Tibial nerve (tissue), 4 donors: Measurements from ENCODE around the gene OR52I2.

Experiments used
- EP300 ChIP-seq, 2 donors: sonication (generic); formaldehyde crosslinking; IDR thresholded peaks; one replicate each; pipeline ENCODE4 v1.6.1; 2017; ENCODE audit warnings: antibody characterized with exemption in 2 of 2, mild to moderate bottlenecking in 1 of 2
- POLR2A ChIP-seq, 2 donors: fragments of 450-650 bp; IDR thresholded peaks; one replicate each; pipeline ENCODE4 v1.6.1; 2017; ENCODE audit warnings: antibody characterized with exemption in 2 of 2, mild to moderate bottlenecking in 2 of 2, moderate library complexity in 2 of 2
- TF ChIP-seq, protein P1 (sequence below), 5 experiments: fragments of 200-600 bp in 3 of 5; fragments of 450-650 bp in 2 of 5; sonication (generic) in 3 of 5; IDR thresholded peaks; one replicate each; pipeline ENCODE4 v1.5.1; 2016 to 2019; ENCODE audit warnings: antibody characterized with exemption in 5 of 5, mild to moderate bottlenecking in 3 of 5, moderate library complexity in 2 of 5

DNA sequence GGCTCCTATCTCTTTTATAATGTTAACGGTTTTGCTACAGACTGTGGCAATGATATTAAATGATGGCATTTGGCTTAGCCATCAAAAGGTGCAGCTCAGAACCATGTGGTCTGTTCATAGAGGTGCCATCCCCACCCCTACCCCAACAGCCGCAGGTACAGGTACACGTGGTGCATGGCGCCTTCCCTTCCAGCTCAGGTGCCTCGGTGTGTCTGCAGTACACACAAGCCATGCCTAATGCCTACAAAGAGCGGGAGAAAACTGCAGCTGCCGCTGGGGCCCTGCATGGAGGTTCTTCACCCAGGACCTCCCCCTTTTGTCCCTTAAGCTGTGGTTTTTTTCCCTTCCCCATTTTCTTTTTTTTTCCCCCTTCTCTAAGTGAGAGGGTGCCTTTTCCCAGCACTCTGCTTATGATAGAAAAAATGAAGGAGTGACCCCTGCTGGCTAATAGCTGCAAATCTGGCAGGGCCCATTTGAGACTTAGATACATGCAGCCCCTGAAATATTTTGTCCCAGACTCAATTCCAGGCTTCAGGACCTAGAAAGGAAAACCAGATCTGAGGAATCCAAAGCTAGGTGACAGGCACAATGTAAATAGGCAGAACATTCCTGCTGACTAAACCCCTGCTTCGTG is 30.1 kb upstream of the OR52I2 start:
- TF ChIP-seq, protein P1, sequence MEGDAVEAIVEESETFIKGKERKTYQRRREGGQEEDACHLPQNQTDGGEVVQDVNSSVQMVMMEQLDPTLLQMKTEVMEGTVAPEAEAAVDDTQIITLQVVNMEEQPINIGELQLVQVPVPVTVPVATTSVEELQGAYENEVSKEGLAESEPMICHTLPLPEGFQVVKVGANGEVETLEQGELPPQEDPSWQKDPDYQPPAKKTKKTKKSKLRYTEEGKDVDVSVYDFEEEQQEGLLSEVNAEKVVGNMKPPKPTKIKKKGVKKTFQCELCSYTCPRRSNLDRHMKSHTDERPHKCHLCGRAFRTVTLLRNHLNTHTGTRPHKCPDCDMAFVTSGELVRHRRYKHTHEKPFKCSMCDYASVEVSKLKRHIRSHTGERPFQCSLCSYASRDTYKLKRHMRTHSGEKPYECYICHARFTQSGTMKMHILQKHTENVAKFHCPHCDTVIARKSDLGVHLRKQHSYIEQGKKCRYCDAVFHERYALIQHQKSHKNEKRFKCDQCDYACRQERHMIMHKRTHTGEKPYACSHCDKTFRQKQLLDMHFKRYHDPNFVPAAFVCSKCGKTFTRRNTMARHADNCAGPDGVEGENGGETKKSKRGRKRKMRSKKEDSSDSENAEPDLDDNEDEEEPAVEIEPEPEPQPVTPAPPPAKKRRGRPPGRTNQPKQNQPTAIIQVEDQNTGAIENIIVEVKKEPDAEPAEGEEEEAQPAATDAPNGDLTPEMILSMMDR (IDR thresholded peaks at IDR 0.05) = no peak
- no peak for TF ChIP-seq EP300 (IDR thresholded peaks at IDR 0.05)
- TF ChIP-seq POLR2A (IDR thresholded peaks at IDR 0.05) = no peak
